HepG2 (cell line): ENCODE measurements around the gene DBN1. TPM values are rescaled to one million over a fixed set of nuclear protein-coding genes. Genes with fewer than 3 reads are reported as not detected.

Experiments used
- BCLAF1 ChIP-seq: fragments of 450-650 bp; IDR thresholded peaks from 2 replicates; pipeline ENCODE4 v1.6.1; 2017; ENCODE audit warnings: mild to moderate bottlenecking
- BRD4 ChIP-seq: sonication (generic); formaldehyde crosslinking; IDR thresholded peaks from 2 replicates; pipeline ENCODE4 v1.4.0; 2020; ENCODE audit warnings: missing genetic modification reagents
- CCAR2 ChIP-seq: fragments of 200-400 bp; formaldehyde crosslinking; optimal IDR thresholded peaks from 2 replicates; pipeline ENCODE3; 2018; ENCODE audit warnings: low read depth, mild to moderate bottlenecking, low read length, moderate library complexity
- CEBPZ ChIP-seq: IDR thresholded peaks from 2 replicates; pipeline ENCODE4 v1.6.1; 2012; ENCODE audit warnings: low read length, improper control_type of control experiment
- HDAC1 ChIP-seq: sonication (generic); formaldehyde crosslinking; IDR thresholded peaks from 2 replicates; pipeline ENCODE4 v1.5.1; 2020; ENCODE audit warnings: mild to moderate bottlenecking, missing genetic modification reagents
- IRF1 ChIP-seq: sonication (generic); formaldehyde crosslinking; IDR thresholded peaks from 2 replicates; pipeline ENCODE4 v1.4.0; 2020; ENCODE audit warnings: low read depth, mild to moderate bottlenecking, missing genetic modification reagents
- KLF11 ChIP-seq: IDR thresholded peaks from 2 replicates; pipeline ENCODE4 v1.6.1; 2016; ENCODE audit warnings: missing compliant biosample characterization
- KLF6 ChIP-seq: IDR thresholded peaks from 2 replicates; pipeline ENCODE4 v1.8.0; 2016; ENCODE audit warnings: missing biosample characterization, missing genetic modification reagents
- LBX2 ChIP-seq: sonication (generic); formaldehyde crosslinking; IDR thresholded peaks from 2 replicates; pipeline ENCODE4 v1.5.0; 2020; ENCODE audit warnings: missing genetic modification reagents, mild to moderate bottlenecking, borderline replicate concordance
- MED1 ChIP-seq: sonication (generic); formaldehyde crosslinking; IDR thresholded peaks from 2 replicates; pipeline ENCODE4 v1.4.0; 2020; ENCODE audit warnings: missing genetic modification reagents
- NBN ChIP-seq: fragments of 450-650 bp; conservative IDR thresholded peaks from 2 replicates; pipeline ENCODE4 v1.6.1; 2017
- NFE2L2 ChIP-seq: fragments of 150-350 bp; IDR thresholded peaks from 2 replicates; pipeline ENCODE4 v1.6.1; 2014; ENCODE audit warnings: low read length
- PHF5A ChIP-seq: IDR thresholded peaks from one replicate; pipeline ENCODE4 v1.6.1; 2018; ENCODE audit warnings: low read depth, missing genetic modification reagents; ENCODE audit not compliant: unreplicated experiment
- RAD21 ChIP-seq: fragments of 450-650 bp; formaldehyde crosslinking; IDR thresholded peaks from 2 replicates; pipeline ENCODE4 v1.5.0; 2020; ENCODE audit warnings: mild to moderate bottlenecking
- REL ChIP-seq: sonication (generic); formaldehyde crosslinking; conservative IDR thresholded peaks from 2 replicates; pipeline ENCODE4 v1.8.0; 2022; ENCODE audit warnings: mild to moderate bottlenecking, missing genetic modification reagents, moderate library complexity
- ZNF580 ChIP-seq: IDR thresholded peaks from 2 replicates; pipeline ENCODE4 v1.6.1; 2016; ENCODE audit warnings: low read depth, borderline replicate concordance
- ZNF607 ChIP-seq: sonication (generic); formaldehyde crosslinking; IDR thresholded peaks from 2 replicates; pipeline ENCODE4 v1.5.1; 2020; ENCODE audit warnings: missing genetic modification reagents, mild to moderate bottlenecking, borderline replicate concordance
- ZNF749 ChIP-seq: sonication (generic); formaldehyde crosslinking; IDR thresholded peaks from 2 replicates; pipeline ENCODE4 v1.8.0; 2022; ENCODE audit warnings: mild to moderate bottlenecking, missing genetic modification reagents, moderate library complexity, borderline replicate concordance
- polyA plus RNA-seq, 8 experiments: library from polyadenylated mRNA; depleted of rRNA in 3 of 8; stranded (reverse) in 7 of 8; unstranded in 1 of 8; fragments of >200 nt; fragmentation: Illumina TruSeq in 4 of 8; extraction: Trizol in 4 of 8; gene quantifications; 2 replicates each; pipeline versions ENCODE4 v1.2.1 to v1.2.3, GENCODE V29; 2011 to 2016; ENCODE audit warnings: low read depth in 4 of 8, missing spikeins in 1 of 8, mixed read lengths in 1 of 8; ENCODE audit not compliant: insufficient read depth in 1 of 8
- total RNA-seq, 5 experiments: library from RNA; depleted of rRNA; stranded (reverse); fragments of >200 nt; fragmentation: Illumina TruSeq; extraction: Trizol; gene quantifications; 2 replicates each; pipeline ENCODE4 v1.2.3, GENCODE V29; 2016; ENCODE audit warnings: low read depth in 1 of 5
- TF ChIP-seq, protein P1 (sequence below): sonication (generic); formaldehyde crosslinking; IDR thresholded peaks from 2 replicates; pipeline ENCODE4 v1.5.1; 2020; ENCODE audit warnings: missing genetic modification reagents, mild to moderate bottlenecking, borderline replicate concordance

DBN1 gene
- total and polyA plus RNA-seq, 2 of the 13 experiments (the other 11 are each of a cell fraction or from before 2014, with no cell fraction given) = 27.0 to 37.3 TPM

GRCh38 chr5:177516601-177517568, 43.5 kb upstream of the DBN1 start, which contains the start of gene DDX41 (continued):
- TF ChIP-seq BCLAF1 (no peak), KLF11 (CRISPR knock-in tag) (peak; percentile 90; the same call in 1 of the 2 replicates), KLF6 (CRISPR knock-in tag) (no peak), CCAR2 (no peak), MED1 (CRISPR knock-in tag) (peak; percentile 82), CEBPZ (no peak), NBN (no peak), ZNF580 (CRISPR knock-in tag) (peak; percentile 97; the same call in 1 of the 2 replicates), ZNF607 (CRISPR knock-in tag) (peak; percentile 70; the same call in 1 of the 2 replicates), HDAC1 (peak; percentile 99), REL (CRISPR knock-in tag) (peak; percentile 77), BRD4 (CRISPR knock-in tag) (peak; percentile 66; the same call in 1 of the 2 replicates), ZNF749 (CRISPR knock-in tag) (0 out of 2 replicates have a peak, but pooled peaks have one; percentile 8), NFE2L2 (no peak), LBX2 (CRISPR knock-in tag) (peak; percentile 90; the same call in 1 of the 2 replicates), IRF1 (CRISPR knock-in tag) (no peak), PHF5A (CRISPR knock-in tag) (no peak), RAD21 (peak; percentile 48; the same call in 1 of the 2 replicates)
- TF ChIP-seq, protein P1, sequence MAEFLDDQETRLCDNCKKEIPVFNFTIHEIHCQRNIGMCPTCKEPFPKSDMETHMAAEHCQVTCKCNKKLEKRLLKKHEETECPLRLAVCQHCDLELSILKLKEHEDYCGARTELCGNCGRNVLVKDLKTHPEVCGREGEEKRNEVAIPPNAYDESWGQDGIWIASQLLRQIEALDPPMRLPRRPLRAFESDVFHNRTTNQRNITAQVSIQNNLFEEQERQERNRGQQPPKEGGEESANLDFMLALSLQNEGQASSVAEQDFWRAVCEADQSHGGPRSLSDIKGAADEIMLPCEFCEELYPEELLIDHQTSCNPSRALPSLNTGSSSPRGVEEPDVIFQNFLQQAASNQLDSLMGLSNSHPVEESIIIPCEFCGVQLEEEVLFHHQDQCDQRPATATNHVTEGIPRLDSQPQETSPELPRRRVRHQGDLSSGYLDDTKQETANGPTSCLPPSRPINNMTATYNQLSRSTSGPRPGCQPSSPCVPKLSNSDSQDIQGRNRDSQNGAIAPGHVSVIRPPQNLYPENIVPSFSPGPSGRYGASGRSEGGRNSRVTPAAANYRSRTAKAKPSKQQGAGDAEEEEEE = no peak
